ENCODE measurements around the gene SEC11A.

- TF ChIP-seq CTCF (conservative IDR thresholded peaks at IDR 0.05) (no peak), ZFX (IDR thresholded peaks at IDR 0.05) (no peak)
These were observed 36.3 kb upstream of the SEC11A start for GRCh38 chr15:84752195-84752594.

All from C4-2B (cell line).